Measurements from ENCODE around the gene MED13. TPM values are rescaled to one million over a fixed set of nuclear protein-coding genes. Genes with fewer than 3 reads are reported as not detected.

MED13 gene
- total RNA-seq, 6 experiments from 2014 or later: 29.0 to 40.5 (median 33.6) TPM

DNA sequence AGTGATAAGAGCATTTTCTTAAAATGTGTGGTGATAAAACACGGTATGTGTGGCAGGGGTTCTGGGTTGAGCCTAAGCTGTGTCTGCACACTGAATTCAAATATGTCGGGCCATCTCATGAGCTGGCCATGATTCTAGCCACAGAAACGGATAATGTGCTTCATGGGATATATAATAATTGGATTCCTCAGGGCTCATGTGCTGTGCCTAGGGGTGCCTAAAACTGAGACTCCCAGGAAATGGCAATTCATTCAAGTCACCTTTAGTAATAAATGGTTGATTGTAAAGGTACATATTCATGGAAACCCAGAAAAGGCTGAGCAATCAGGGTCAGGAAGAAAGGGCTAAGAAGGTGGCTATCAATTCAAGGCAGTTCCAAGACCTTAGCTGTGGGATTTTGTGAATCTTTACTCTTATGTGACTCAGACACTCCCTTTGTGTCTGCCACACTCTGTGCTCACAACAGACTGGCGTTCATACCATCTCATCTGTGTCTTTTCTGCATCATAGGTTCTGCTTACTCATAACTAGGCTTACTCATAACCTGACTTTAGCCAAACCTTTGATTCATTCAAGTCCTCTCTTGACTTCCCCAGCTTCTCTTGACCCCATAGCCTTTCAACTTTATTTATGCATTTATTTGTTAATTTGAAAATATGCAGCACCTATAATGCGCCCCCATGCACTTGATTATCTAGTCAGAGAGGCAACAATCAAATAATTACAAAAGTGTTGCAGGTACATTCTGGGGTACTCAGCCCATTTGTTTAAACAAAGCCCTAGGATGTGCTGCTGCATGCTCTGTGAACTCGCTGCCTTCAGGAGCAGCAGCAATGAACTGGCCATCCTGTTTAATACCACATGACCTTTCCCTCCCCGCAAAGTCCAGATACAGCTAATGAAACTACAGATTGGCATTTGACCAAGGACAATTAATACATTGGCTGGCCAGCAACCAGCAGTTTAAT, 28.4 kb upstream of the MED13 start:
- H3K27me3 Mint-ChIP-seq (ENCODE audit: insufficient read depth): no peaks in the 10 kb centered on the region; the same call in 1 of the 2 replicates
- peak overlapping the region; percentile 63 for H3K27ac Mint-ChIP-seq
- H3K4me3 Mint-ChIP-seq: peak overlapping the region; percentile 21; the same call in 1 of the 2 replicates
- H3K36me3 Mint-ChIP-seq (ENCODE audit: low read depth): no peaks in the 10 kb centered on the region
- H3K9me3 Mint-ChIP-seq: no peaks in the 10 kb centered on the region
- peaks cover 29% of the 10 kb centered on the region for H3K4me1 Mint-ChIP-seq (ENCODE audit: low read depth)
- DNase-seq: peak; percentile 89
- TF ChIP-seq CTCF (IDR thresholded peaks at IDR 0.05): no peak

DNA sequence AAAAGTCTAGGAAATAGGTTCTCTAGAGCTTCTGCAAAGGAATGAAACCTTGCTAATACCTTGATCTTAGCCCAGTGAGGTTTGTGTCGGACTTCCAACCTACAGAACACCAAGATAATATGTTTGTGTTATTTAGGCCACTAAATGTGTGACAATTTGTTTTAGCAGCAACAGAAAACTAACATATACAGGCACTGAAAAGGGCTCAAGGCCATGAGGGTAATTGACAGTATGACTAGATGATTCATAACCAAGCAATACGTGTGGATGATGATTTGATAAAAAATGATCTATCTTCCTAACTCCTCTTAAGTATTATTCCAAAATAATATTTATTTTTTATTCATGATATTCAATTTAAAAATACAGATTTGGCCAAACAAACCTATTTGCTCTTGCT, 27.7 kb upstream of the MED13 start:
- no peak for DNase-seq
- Mint-ChIP-seq H3K9me3 (no peaks in the 10 kb centered on the region), H3K36me3 (ENCODE audit: low read depth) (no peaks in the 10 kb centered on the region), H3K27ac (peak overlapping the region; percentile 63), H3K4me1 (ENCODE audit: low read depth) (peaks cover 29% of the 10 kb centered on the region), H3K27me3 (ENCODE audit: insufficient read depth) (peaks cover 4% of the 10 kb centered on the region), H3K4me3 (no peak overlapping the region)
- TF ChIP-seq CTCF (IDR thresholded peaks at IDR 0.05): no peak

- DNase-seq: no peak
- Mint-ChIP-seq H3K27ac (no peak overlapping the region), H3K4me3 (no peak overlapping the region), H3K36me3 (ENCODE audit: low read depth) (no peaks in the 10 kb centered on the region), H3K9me3 (no peaks in the 10 kb centered on the region), H3K27me3 (ENCODE audit: insufficient read depth) (peaks cover 8% of the 10 kb centered on the region), H3K4me1 (ENCODE audit: low read depth) (peaks cover 29% of the 10 kb centered on the region)
- no peak for TF ChIP-seq CTCF (IDR thresholded peaks at IDR 0.05)
Measured at GRCh38 chr17:62091804-62092203, 26.7 kb upstream of the MED13 start.

DNA sequence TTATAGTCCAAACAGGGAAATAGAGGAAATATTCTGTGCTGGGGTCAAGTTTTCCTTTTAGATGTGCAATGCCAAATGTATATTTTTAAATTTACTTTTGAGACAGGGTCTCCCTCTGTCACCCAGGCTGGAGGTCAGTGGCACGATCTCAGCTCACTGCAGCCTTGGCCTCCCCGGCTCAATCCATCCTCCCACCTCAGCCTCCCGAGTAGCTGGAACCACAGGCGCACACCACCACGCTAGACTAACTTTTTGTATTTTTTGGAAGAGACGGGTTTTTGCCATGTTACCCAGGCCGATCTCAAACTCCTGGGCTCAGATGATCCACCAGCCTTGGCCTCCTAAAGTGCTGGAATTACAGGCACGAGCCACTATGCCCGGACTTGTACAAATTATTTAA, 25.8 kb upstream of the MED13 start:
- Mint-ChIP-seq H3K36me3 (ENCODE audit: low read depth) (no peaks in the 10 kb centered on the region), H3K27ac (no peak overlapping the region), H3K4me3 (no peak overlapping the region), H3K4me1 (ENCODE audit: low read depth) (peaks cover 27% of the 10 kb centered on the region), H3K27me3 (ENCODE audit: insufficient read depth) (peaks cover 13% of the 10 kb centered on the region), H3K9me3 (no peaks in the 10 kb centered on the region)
- TF ChIP-seq CTCF (IDR thresholded peaks at IDR 0.05): no peak
- DNase-seq: no peak

GRCh38 chr17:62090021-62090824, 25.1 kb upstream of the MED13 start:
- Mint-ChIP-seq H3K9me3 (no peaks in the 10 kb centered on the region), H3K27ac (no peak overlapping the region), H3K4me3 (no peak overlapping the region), H3K4me1 (ENCODE audit: low read depth) (peaks cover 29% of the 10 kb centered on the region), H3K36me3 (ENCODE audit: low read depth) (no peaks in the 10 kb centered on the region), H3K27me3 (ENCODE audit: insufficient read depth) (peaks cover 13% of the 10 kb centered on the region)
- no peak for TF ChIP-seq CTCF (IDR thresholded peaks at IDR 0.05)
- no peak for DNase-seq
